Glutamatergic neuron (in vitro differentiated cells): ENCODE data around the gene IRF1. TPM values are rescaled to one million over a fixed set of nuclear protein-coding genes. Genes with fewer than 3 reads are reported as not detected.

ENCODE experiments used
- DNase-seq: peaks from one replicate; pipeline ENCODE4 v3.0.0; 2022
- H3K27ac Mint-ChIP-seq: one replicate; pipeline ENCODE4 v1.8.0; 2020; ENCODE audit warnings: mild to moderate bottlenecking, mixed read lengths, inconsistent platforms; ENCODE audit not compliant: unreplicated experiment
- H3K27me3 Mint-ChIP-seq: one replicate; pipeline ENCODE4 v1.8.0; 2020; ENCODE audit warnings: mild to moderate bottlenecking, moderate library complexity, mixed read lengths, inconsistent platforms; ENCODE audit not compliant: unreplicated experiment
- H3K36me3 Mint-ChIP-seq: one replicate; pipeline ENCODE4 v1.8.0; 2020; ENCODE audit warnings: mild to moderate bottlenecking, mixed read lengths, inconsistent platforms; ENCODE audit not compliant: unreplicated experiment
- H3K4me1 Mint-ChIP-seq: one replicate; pipeline ENCODE4 v1.8.0; 2020; ENCODE audit warnings: mild to moderate bottlenecking, low read depth, mixed read lengths, inconsistent platforms; ENCODE audit not compliant: unreplicated experiment
- H3K4me3 Mint-ChIP-seq: one replicate; pipeline ENCODE4 v1.8.0; 2020; ENCODE audit warnings: mild to moderate bottlenecking, mixed read lengths, inconsistent platforms; ENCODE audit not compliant: unreplicated experiment
- H3K9me3 Mint-ChIP-seq: one replicate; pipeline ENCODE4 v1.8.0; 2020; ENCODE audit warnings: mild to moderate bottlenecking, moderate library complexity, mixed read lengths, inconsistent platforms; ENCODE audit not compliant: unreplicated experiment
- total RNA-seq: library from RNA; stranded (reverse); fragmentation: NEBNext Ultra II Directional; extraction: Animal tissue kit (Norgen Biotek cat#: 25700); gene quantifications from one replicate; pipeline ENCODE4 v1.2.1, GENCODE V29; 2021; ENCODE audit not compliant: unreplicated experiment
- TF ChIP-seq, protein P1 (sequence below): fragments of 200-600 bp; sonication (generic); IDR thresholded peaks from one replicate; pipeline ENCODE4 v1.5.0; 2021; ENCODE audit not compliant: partially characterized antibody, unreplicated experiment

The IRF1 gene
- total RNA-seq, 1 donor from 2014 or later = 2.8 TPM

DNA sequence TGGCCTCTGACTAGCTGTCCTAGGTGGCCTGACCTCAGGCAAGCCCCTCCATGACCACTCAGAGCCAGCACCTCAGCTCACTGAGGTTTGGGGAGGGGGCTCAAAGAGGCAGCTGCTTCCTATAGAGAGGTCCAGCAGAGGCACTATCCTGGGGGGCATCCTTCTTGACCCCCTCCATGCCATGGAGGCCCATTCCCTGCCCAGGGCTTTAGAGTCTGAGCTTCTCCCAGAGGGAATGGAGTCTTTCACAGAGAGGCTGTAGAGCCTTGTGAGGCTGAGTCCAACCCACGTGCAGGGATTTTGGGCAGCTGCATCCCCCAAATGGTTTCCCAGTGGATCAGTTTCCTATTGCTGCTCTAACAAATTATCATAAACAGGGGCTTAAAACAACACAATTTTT is 16.9 kb downstream of the IRF1 start:
- no peak for DNase-seq
- Mint-ChIP-seq H3K4me3 (no peak overlapping the region), H3K27me3 (peaks cover 1% of the 10 kb centered on the region), H3K27ac (no peak overlapping the region), H3K9me3 (peaks cover 11% of the 10 kb centered on the region), H3K36me3 (peaks cover 5% of the 10 kb centered on the region), H3K4me1 (peaks cover 11% of the 10 kb centered on the region)
- TF ChIP-seq, protein P1, sequence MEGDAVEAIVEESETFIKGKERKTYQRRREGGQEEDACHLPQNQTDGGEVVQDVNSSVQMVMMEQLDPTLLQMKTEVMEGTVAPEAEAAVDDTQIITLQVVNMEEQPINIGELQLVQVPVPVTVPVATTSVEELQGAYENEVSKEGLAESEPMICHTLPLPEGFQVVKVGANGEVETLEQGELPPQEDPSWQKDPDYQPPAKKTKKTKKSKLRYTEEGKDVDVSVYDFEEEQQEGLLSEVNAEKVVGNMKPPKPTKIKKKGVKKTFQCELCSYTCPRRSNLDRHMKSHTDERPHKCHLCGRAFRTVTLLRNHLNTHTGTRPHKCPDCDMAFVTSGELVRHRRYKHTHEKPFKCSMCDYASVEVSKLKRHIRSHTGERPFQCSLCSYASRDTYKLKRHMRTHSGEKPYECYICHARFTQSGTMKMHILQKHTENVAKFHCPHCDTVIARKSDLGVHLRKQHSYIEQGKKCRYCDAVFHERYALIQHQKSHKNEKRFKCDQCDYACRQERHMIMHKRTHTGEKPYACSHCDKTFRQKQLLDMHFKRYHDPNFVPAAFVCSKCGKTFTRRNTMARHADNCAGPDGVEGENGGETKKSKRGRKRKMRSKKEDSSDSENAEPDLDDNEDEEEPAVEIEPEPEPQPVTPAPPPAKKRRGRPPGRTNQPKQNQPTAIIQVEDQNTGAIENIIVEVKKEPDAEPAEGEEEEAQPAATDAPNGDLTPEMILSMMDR = no peak

DNA sequence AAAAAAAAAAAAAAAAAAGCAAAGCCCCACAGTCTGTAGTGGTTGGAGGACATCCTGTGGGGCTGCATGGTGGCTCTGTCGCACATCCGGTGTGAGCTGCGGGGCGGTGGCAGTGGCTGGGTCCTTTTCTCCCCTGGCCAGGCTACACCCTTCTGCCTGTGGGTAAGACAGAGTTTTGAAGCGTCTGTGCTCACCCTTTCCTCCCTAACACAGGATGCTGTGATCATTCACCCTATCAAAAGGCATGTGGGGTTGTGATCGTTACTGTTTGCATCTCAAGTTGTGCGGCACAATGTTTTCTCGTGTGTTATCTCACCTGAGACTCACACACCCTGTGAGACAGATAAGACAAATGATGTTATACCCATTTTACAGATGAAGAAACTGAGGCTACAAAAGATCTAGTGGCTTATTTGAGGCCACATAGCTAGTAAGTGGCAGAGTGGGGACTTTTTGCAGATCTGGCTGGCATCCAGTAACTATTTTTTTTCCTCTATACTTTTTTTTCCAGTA is 17.5 kb downstream of the IRF1 start:
- peaks cover 11% of the 10 kb centered on the region for H3K4me1 Mint-ChIP-seq
- H3K27ac Mint-ChIP-seq = no peak overlapping the region
- DNase-seq = no peak
- H3K9me3 Mint-ChIP-seq = peaks cover 10% of the 10 kb centered on the region
- H3K36me3 Mint-ChIP-seq = peaks cover 6% of the 10 kb centered on the region
- H3K4me3 Mint-ChIP-seq = no peak overlapping the region
- TF ChIP-seq, protein P1 = no peak
- peaks cover 3% of the 10 kb centered on the region for H3K27me3 Mint-ChIP-seq

DNA sequence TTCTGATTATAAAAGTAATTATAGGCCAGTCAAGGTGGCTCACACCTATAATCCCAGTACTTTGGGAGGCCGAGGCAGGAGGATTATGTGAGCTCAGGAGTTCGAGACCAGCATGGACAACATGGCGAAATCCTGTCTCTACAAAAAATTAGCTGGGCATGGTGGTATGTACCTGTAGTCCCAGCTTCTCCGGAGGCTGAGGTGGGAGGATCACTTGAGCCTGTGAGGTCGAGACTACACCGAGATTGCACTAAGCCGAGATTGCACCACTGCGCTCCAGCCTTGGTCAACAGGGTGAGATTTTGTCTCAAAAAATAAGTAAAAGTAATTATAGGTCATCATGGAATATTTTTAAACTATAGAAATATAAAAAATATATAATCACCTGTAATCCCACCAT is 18.1 kb downstream of the IRF1 start:
- TF ChIP-seq, protein P1 = no peak
- H3K27me3 Mint-ChIP-seq = peaks cover 3% of the 10 kb centered on the region
- peaks cover 6% of the 10 kb centered on the region for H3K36me3 Mint-ChIP-seq
- peaks cover 10% of the 10 kb centered on the region for H3K9me3 Mint-ChIP-seq
- H3K27ac Mint-ChIP-seq = no peak overlapping the region
- DNase-seq = no peak
- no peak overlapping the region for H3K4me3 Mint-ChIP-seq
- peaks cover 11% of the 10 kb centered on the region for H3K4me1 Mint-ChIP-seq

DNA sequence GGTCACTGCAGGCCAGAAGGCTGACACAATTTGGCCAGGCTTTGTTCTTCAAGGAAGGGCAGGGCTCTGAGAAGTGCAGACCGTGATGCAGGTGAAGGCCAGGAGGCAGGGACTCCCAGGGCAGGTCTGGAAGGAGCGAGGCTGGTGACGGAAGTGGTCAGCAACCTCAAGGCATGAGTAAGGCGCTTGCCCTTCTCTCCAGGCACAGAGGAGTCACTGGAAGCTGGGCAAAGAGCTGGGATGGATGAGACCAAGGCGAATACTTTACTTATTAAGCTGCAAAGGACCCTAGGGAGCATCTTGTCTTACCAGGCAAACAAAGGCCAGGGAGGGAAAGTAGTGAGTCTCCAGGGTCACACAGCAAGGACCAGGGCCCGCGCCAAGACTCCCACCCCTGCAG is 18.6 kb downstream of the IRF1 start:
- H3K4me3 Mint-ChIP-seq = no peak overlapping the region
- DNase-seq = no peak
- no peak overlapping the region for H3K27ac Mint-ChIP-seq
- H3K9me3 Mint-ChIP-seq = peaks cover 10% of the 10 kb centered on the region
- peaks cover 3% of the 10 kb centered on the region for H3K27me3 Mint-ChIP-seq
- peaks cover 6% of the 10 kb centered on the region for H3K36me3 Mint-ChIP-seq
- TF ChIP-seq, protein P1 = no peak
- H3K4me1 Mint-ChIP-seq = peaks cover 11% of the 10 kb centered on the region

DNA sequence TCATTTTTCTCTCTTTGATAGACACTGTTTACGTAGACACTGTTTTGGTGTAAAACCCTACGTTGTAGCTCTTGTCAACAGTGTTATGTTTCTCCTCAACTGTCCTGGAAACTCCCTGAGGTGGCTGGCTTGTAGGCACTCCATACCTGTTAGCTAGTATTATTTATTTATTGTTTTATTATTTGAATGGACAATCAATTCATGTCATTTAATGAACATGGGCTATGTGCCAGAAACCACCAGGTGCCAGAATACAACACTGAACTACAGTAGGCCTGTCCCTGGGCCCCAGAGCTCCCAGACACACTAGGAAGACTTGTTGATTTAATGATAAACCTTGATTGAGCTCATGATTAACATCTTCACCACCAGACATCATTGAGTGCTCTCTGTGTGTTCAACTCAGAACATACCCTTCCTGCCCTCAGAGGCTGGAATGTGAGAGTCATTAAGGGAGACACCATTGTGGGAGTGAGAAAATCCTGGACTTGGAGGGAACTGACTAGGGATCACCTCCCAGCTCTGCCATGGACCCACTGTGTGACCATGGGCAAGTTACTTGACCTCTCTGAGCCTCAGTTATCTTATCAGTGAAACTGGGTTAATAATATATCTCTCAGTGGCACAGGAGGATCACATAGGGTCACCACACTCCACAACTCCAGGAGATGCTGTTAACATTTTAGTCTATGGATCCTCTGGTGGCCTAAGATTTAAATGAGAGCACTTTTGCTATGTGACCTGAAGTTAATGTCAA is 19.2 kb downstream of the IRF1 start:
- Mint-ChIP-seq H3K4me3 (no peak overlapping the region), H3K36me3 (peaks cover 6% of the 10 kb centered on the region), H3K9me3 (peaks cover 10% of the 10 kb centered on the region), H3K27me3 (peaks cover 3% of the 10 kb centered on the region), H3K4me1 (peaks cover 11% of the 10 kb centered on the region), H3K27ac (no peak overlapping the region)
- DNase-seq = no peak
- TF ChIP-seq, protein P1 = no peak
